Parathyroid adenoma (tissue), 2 donors: ENCODE results near the gene SMARCA2.
A peak's percentile ranks its signal among the peaks of the same experiment; 100 is the strongest.

ENCODE experiments used
- H2AFZ ChIP-seq: fragments of 300-600 bp; sonication (generic); one replicate; pipeline ENCODE4 v1.7.0; 2017; ENCODE audit warnings: antibody characterized with exemption, mild to moderate bottlenecking
- H3K27ac ChIP-seq: fragments of 300-600 bp; sonication (generic); one replicate; pipeline ENCODE4 v1.7.0; 2017
- H3K27me3 ChIP-seq: fragments of 300-600 bp; sonication (generic); one replicate; pipeline ENCODE4 v1.7.0; 2017; ENCODE audit warnings: low read length; ENCODE audit not compliant: control insufficient read depth, insufficient read depth
- H3K36me3 ChIP-seq: fragments of 300-600 bp; sonication (generic); one replicate; pipeline ENCODE4 v1.7.0; 2017; ENCODE audit warnings: low read length; ENCODE audit not compliant: control insufficient read depth, insufficient read depth
- H3K4me1 ChIP-seq: fragments of 300-600 bp; sonication (generic); one replicate; pipeline ENCODE4 v1.7.0; 2017; ENCODE audit warnings: control low read depth
- H3K4me2 ChIP-seq: fragments of 300-600 bp; sonication (generic); one replicate; pipeline ENCODE4 v1.7.0; 2017; ENCODE audit warnings: low read length
- H3K4me3 ChIP-seq: fragments of 300-600 bp; sonication (generic); one replicate; pipeline ENCODE4 v1.7.0; 2017; ENCODE audit warnings: low read depth, low read length
- H3K79me2 ChIP-seq: fragments of 300-600 bp; sonication (generic); one replicate; pipeline ENCODE4 v1.7.0; 2017; ENCODE audit warnings: control low read depth
- H3K9ac ChIP-seq: fragments of 300-600 bp; sonication (generic); one replicate; pipeline ENCODE4 v1.7.0; 2017; ENCODE audit warnings: mild to moderate bottlenecking
- H3K9me3 ChIP-seq: fragments of 300-600 bp; sonication (generic); one replicate; pipeline ENCODE4 v1.7.0; 2017; ENCODE audit warnings: low read length; ENCODE audit not compliant: control insufficient read depth
- TF ChIP-seq, protein P1 (sequence below): fragments of 300-600 bp; sonication (generic); IDR thresholded peaks from one replicate; pipeline ENCODE4 v1.7.0; 2017; ENCODE audit warnings: antibody characterized with exemption, mild to moderate bottlenecking
- donor health status: primary hyperparathyroidism.

The SMARCA2 gene

DNA sequence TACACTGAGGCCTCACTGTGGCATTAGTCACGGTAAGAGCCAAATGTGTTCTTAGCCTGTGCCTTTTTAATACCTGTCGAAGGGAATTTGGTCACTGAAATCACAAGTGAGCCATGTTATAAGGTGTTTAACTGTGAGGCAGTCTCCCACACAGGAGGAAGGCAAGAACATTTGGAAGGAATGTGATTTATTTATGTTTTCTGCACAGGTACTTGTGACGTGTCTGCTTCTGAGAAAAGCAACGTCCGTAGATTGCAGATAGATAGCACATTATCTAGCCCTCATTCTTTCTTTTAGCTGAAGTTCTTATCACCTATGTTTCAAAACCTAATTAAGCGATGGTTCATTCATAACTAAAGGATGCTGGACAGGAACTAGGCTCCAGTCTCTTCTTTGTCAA, 19.0 kb upstream of the SMARCA2 start:
- no peaks in the 10 kb centered on the region for H3K27me3 ChIP-seq
- H3K4me1 ChIP-seq: no peaks in the 10 kb centered on the region
- H3K36me3 ChIP-seq: no peaks in the 10 kb centered on the region
- peak overlapping the region; percentile 6 for H3K4me2 ChIP-seq
- TF ChIP-seq, protein P1, sequence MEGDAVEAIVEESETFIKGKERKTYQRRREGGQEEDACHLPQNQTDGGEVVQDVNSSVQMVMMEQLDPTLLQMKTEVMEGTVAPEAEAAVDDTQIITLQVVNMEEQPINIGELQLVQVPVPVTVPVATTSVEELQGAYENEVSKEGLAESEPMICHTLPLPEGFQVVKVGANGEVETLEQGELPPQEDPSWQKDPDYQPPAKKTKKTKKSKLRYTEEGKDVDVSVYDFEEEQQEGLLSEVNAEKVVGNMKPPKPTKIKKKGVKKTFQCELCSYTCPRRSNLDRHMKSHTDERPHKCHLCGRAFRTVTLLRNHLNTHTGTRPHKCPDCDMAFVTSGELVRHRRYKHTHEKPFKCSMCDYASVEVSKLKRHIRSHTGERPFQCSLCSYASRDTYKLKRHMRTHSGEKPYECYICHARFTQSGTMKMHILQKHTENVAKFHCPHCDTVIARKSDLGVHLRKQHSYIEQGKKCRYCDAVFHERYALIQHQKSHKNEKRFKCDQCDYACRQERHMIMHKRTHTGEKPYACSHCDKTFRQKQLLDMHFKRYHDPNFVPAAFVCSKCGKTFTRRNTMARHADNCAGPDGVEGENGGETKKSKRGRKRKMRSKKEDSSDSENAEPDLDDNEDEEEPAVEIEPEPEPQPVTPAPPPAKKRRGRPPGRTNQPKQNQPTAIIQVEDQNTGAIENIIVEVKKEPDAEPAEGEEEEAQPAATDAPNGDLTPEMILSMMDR: no peak
- H3K79me2 ChIP-seq: no peaks in the 10 kb centered on the region
- no peak overlapping the region for H3K9ac ChIP-seq
- H3K27ac ChIP-seq: no peak overlapping the region
- no peak overlapping the region for H2AFZ ChIP-seq
- H3K9me3 ChIP-seq: no peaks in the 10 kb centered on the region
- peak overlapping the region; percentile 5 for H3K4me3 ChIP-seq

GRCh38 chr9:1997646-1998045, 17.5 kb upstream of the SMARCA2 start:
- H3K4me2 ChIP-seq: no peak overlapping the region
- H3K4me3 ChIP-seq: no peak overlapping the region
- no peaks in the 10 kb centered on the region for H3K9me3 ChIP-seq
- H3K36me3 ChIP-seq: no peaks in the 10 kb centered on the region
- H3K27me3 ChIP-seq: no peaks in the 10 kb centered on the region
- no peaks in the 10 kb centered on the region for H3K4me1 ChIP-seq
- TF ChIP-seq, protein P1: no peak
- H3K27ac ChIP-seq: no peak overlapping the region
- H3K79me2 ChIP-seq: no peaks in the 10 kb centered on the region
- no peak overlapping the region for H3K9ac ChIP-seq
- no peak overlapping the region for H2AFZ ChIP-seq

- no peak overlapping the region for H3K9ac ChIP-seq
- TF ChIP-seq, protein P1: no peak
- no peaks in the 10 kb centered on the region for H3K4me1 ChIP-seq
- no peak overlapping the region for H3K27ac ChIP-seq
- H3K79me2 ChIP-seq: no peaks in the 10 kb centered on the region
- no peak overlapping the region for H2AFZ ChIP-seq
- no peak overlapping the region for H3K4me3 ChIP-seq
- H3K36me3 ChIP-seq: no peaks in the 10 kb centered on the region
- no peaks in the 10 kb centered on the region for H3K27me3 ChIP-seq
- no peak overlapping the region for H3K4me2 ChIP-seq
- H3K9me3 ChIP-seq: no peaks in the 10 kb centered on the region
Measured at GRCh38 chr9:1998111-1998510, 17.0 kb upstream of the SMARCA2 start.

DNA sequence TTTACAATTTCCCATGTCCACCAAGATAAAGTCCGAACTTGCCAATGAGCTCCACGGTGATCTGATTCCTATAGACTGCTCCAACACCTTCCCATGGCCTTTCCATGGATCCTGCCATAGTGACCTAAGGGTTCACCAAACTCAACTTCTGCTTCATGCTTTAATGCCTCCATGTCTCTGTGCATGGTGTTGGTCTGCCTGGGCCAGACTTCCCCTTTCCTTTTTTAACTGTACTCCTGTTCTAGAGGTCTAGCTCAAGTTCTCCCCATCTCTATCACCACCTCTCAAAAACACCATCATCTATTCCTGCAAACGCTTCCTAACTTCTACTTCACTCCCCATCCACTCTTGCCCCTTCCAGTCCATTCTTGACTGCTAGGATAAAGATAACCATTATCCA, 14.8 kb upstream of the SMARCA2 start:
- no peak overlapping the region for H3K9ac ChIP-seq
- no peaks in the 10 kb centered on the region for H3K4me1 ChIP-seq
- no peak overlapping the region for H2AFZ ChIP-seq
- H3K79me2 ChIP-seq: no peaks in the 10 kb centered on the region
- no peaks in the 10 kb centered on the region for H3K27me3 ChIP-seq
- H3K4me3 ChIP-seq: no peak overlapping the region
- H3K27ac ChIP-seq: no peak overlapping the region
- H3K36me3 ChIP-seq: no peaks in the 10 kb centered on the region
- TF ChIP-seq, protein P1: no peak
- H3K4me2 ChIP-seq: no peak overlapping the region
- no peaks in the 10 kb centered on the region for H3K9me3 ChIP-seq

DNA sequence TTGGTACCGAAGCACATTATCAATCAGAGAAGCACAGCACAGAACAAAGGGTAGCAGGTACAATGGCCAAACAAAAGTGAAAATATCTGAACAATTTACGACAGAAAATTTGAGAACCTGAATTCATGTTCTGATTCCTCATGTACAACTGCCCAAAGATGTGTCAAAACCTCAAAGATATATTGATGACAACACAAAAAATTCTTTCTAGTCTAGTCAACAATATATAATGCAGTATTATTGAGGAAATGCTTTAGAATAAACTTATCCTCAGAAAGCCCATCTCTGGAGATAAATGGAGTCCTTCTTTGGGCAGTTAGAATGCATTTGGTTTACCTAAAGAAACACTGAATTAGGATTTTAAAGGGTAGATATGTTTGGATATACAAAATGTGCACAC, 6.8 kb upstream of the SMARCA2 start:
- Histone ChIP-seq H3K4me1 (no peaks in the 10 kb centered on the region), H3K9me3 (no peaks in the 10 kb centered on the region), H3K27ac (no peak overlapping the region), H3K9ac (no peak overlapping the region), H3K36me3 (no peaks in the 10 kb centered on the region), H3K79me2 (no peaks in the 10 kb centered on the region), H3K27me3 (no peaks in the 10 kb centered on the region), H2AFZ (no peak overlapping the region), H3K4me2 (no peak overlapping the region), H3K4me3 (no peak overlapping the region)
- TF ChIP-seq, protein P1: no peak
